ENCODE measurements around the gene DAB2IP.

The DAB2IP gene

DNA sequence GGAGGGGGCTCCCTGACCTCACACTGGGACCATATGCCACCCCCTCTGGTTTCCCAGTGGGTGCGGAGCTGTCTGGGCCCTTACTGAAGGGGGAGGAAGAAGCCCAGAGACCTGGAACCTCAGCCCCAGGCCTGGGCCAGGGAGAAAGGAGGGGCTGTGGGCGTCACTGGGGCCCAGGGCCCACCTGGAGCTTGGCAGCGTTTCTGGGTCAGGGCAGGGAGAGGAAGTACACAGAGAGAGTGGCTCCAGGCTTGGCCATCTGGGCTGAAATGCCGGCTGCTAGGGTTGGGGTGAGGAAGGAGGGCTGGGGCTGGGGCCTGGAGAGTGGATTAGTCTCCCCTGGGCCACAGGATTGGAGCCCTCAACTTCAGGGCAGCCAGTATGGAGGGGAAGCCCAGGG lies 6.4 kb upstream of the DAB2IP start:
- DNase-seq: no peak

DNA sequence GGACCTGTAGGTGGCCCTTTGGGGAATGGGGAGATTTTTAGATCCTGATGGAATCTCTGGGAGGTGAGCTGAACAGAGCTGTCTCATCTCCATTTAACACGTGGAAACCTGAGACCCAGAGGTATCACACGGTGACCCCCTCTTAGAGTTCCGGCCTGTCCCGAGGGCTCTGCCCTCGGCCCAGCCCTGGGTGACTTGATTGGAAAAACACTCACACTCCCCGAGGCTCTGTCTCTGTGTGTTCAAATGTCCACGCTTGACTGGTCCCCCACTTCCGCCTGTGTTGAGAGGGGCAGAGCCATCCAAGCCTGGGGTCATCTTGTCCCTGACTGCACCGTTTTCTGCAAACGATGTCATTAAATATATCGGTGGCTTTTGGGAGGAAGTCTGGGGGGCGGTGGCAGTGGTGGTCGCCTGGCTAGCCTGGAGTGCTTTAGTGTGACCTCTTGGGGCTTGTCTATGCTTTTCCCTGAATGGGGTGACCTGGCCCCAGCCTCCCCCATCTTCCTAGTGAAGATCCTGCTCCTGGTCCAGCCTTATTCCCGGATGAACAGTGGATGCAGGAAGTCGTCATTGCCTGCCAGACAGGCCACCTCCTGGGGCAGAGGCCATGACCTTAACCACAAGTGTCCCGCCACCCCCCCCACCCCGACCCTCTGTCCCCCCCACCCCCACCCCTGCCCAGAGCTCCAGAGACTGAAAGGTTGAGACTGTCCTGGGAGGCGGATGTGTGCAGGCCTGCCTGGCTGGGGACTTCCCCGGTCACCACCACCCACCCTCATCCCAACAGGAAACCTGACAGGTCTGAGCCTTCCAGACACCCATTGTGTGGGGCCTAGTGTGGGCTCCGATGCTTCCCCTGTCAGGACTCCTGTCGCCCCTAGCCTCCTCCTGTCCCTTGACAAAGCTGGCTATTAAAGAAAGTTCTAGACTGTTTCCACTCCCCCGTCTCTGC lies 5.3 kb upstream of the DAB2IP start:
- no peak for DNase-seq

DNA sequence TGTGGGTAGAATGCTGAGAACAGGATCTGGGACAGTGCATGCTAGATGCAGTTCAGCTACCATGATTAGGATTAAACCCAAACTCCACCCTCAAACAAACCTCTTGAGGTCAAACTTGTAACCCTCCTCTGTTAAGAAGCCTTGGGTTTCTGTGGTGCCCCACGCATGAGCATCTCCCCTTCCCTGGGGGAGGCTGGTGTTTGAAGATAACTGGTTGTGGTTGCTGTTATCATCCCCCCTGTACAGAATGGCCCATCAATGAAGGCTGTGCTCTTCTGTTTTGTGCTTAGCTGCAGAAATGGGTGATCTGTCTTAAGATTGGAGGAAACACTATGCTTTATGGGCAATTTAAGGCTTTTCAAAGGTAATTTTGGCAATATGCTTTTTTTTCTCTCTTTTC lies 4.4 kb upstream of the DAB2IP start:
- DNase-seq: no peak

DNA sequence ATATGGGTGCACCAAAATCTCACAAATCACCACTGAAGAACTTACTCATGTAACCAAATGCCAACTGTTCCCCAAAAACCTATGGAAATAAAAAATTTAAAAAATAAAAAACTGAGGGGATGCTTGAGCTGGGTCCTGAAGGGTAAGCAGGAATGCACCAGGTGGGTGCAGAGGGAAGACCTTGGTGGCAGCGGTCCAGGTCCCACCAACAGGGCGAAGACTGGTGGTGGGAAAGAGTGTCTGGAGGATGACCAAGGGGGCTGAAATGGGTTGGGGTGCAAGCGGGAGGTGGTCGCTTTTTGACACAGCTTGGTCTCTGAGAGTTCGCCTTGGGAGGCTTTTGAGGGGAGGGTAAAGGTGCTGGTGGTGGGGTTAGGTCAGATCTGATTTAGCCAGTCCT lies 3.3 kb upstream of the DAB2IP start:
- DNase-seq: no peak

DNA sequence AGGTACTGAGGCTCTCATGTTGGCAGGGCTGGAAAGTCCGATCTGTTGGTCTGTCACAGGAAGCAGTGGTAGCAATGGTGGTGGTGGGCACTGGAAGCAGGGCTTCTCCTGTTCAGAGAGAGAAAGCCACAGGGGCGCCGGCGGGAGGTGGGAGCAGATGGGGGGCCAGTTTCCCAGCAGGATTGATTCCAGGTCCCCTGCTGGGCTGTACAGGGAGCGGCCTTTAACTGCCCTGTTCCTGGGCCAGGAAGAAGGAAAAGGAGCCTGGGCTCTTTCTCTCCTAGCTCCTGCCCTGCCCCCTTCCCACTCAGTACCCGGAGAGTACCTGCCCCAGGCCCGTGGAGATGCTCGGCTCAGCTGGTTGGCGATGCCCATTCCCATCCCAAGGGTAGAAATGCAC lies 2.6 kb upstream of the DAB2IP start:
- DNase-seq: no peak

DNA sequence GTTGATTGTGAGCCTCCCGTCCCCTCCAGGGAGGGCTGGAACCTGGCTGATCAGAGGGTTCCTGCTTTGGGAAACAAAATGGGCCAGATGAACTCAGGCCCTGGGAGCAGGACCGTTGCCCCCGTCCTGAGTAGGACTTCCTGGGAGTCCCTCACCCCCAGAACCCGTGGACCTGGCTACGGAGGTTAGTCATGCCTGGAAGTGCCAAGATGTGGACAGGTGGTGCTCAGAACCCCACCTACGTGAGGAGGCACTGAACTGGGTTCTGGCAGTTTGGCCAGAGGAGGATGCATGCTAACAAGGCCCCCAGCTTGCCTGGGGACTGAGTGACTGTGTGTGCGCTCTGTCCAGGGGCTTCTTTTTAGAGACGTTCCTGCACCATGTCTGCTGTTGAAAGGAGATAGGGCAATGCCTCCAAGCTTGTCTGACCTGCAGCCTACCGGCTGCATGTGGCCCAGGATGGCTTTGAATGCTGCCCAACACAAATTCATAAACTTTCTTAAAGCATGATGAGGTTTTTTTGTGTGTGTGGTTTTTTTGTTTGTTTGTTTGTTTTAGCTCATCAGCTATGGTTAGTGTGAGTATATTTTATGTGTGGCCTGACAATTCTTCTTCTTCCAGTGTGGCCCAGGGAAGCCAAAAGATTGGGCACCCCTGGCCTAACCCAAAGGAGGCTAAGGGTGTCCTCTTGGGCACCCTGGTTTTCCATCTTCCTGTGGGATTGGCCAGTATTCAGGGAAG lies 1.8 kb upstream of the DAB2IP start:
- no peak for DNase-seq

DNA sequence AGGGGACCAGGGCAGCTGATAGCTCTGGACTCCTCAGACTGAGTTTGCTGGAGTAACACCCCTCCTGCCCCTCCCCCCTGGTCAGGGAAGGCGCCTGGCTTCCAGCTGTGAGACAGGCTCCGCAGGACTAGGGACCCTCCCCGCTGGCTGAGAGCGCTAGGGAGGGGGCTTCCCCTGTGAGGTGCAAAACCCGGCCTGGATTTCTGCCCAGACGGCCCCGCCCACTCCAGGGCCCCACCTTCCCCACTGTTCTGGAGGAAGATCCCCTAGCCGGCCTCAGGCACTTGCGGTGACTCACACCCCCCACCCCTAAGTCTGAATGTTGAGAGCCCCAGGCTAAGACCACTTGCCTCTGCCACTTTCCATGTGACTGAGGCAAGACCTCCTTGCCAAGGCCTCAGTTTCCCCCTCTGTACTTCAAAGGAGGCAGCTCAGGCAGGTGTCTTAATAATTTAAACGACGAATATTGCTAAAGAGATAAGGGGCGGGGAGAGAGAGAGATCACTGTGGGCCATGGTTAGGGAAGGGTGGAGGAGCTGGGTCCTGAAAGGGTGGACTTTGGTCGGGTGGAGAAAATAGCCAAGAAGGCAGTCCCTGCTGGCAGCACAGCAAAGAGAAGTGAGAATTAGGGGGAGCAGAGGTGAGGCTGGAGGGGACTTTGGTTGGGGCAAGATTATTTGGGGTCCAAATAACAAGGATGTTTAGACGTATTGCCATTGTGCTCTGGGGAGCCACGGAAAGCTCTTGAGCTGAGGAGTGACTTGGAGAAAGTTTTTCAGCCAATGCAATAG lies 1.0 kb upstream of the DAB2IP start:
- DNase-seq: peak; percentile 32

DNA sequence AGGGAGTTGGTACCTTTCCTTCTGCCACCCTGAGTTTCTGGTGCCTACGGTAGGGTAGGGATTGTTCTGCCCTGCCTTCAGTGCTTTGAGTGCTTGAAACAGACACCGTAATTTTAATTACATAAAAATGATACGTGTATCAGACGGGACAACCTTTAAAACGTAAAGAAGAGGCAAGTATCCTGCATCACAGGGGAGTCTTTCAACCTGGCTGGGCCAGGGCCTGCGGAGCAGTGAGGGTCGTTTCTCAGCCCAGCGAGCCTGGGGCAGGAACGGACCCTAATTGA lies 483 bp upstream of the DAB2IP start:
- DNase-seq: no peak

DNA sequence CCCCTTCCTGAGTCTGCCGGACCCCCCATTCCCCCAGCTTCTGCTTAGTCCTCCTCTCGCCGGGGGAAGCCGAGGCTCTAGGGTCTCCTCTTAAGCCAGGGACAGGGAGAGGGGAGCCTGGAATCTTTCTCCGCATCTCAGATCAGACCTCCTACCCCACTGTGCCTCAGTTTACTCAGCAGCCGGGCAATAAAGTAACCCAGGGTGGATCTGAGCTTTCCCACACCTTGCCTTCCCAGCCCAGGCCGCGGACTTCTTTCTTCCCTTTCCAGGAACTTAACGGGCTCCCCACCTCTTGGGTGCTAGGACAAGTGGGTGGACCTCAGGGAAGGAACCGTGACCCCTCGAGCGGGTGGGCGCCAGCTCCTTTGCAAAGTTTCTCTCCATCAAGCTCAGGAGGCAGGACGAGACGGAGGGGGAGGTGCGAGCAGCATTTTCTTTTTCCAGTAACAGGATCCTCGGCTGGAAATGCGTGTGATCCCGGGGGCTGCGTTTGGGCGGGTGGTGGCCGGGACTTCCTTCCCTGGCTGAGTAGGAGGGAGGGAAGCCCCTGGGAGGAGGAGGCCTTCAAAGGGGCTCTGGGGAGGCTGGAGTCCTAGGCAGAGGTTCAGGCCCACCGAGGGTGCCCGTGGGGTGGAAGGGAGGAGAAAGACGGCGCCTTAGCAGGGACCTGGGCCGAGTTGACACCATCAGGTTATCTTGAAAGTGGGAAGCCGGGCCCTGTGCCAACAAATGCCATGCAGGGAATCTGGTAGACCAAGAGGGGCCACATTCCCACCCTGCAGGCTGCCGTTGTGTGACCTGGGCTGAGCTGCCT lies 795 bp downstream of the DAB2IP start:
- DNase-seq: no peak

DNA sequence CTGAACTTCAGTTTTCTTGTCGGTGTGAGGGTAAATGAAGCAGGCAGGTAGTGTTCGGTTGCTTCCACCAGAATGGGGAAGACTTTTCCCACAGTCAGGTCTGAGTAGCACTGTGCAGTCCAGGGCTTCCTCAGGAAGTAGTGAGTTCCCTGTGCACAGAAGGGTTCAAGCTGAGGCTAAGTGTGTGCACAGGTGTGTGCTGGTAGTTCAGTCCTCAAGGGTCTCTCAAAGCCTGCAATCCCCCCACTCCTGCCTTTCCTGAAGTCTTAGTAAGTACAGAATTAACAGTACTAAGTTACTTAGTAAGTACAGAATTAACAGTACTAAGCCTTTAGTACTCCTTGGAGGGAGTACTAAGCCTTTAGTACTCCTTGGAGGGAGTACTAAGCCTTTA lies 1.4 kb downstream of the DAB2IP start:
- DNase-seq: no peak

DNA sequence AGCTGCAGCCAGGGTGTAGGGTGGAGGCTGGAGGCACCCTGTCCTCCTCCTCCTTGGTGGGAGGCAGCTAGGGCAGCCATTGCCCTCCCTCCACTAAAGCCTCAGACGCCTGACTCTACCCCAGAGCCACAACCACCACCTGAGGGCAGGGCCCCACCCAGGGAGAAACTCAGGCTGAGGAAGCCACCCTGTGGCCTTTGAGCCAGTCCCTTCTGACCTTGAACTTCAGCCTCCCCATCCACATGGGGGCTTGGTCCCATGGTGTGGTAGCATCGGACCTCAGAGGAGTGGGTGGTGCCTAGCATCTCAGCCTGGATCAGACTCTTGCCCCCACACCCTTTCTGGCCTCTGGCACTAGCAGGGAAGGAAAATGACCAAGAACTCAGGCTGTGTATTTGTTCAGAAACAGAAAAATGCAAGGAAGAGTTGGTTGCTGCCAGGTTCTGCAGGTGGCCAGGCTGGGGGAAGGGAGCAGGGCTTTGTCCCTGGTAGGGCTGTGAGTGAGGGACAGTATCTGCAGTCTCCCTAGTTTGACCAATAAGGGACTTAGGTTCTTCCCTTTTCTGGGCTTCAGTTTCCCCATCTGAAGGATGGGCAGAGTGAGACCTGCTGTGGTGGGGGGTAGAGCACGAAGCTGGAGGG lies 3.2 kb downstream of the DAB2IP start:
- no peak for DNase-seq

DNA sequence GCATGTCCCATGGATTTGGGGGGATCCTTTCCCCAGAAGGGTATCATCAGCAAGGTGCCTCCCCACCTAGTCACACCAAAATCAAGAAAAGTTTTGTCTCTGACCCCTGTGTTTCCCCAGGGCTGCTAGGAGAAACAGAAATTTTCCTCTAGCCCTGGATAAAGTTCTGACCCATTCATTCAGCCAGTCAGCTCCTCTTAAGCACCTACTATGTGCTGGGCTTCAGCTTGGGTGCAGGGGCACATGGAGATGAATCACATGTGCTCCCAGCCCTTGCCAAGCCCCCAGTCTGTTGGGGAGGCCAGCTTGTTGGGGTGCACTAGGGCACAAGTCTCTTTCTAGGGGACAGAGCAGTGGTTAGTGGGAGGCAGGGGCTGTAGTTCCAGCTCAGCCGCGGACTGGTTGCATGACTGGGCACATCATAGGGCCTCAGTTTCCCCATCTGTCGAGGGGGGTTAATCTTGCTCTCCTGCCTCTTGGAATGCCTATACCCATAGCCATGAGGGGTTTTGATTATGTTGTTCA lies 3.9 kb downstream of the DAB2IP start:
- DNase-seq: no peak

DNA sequence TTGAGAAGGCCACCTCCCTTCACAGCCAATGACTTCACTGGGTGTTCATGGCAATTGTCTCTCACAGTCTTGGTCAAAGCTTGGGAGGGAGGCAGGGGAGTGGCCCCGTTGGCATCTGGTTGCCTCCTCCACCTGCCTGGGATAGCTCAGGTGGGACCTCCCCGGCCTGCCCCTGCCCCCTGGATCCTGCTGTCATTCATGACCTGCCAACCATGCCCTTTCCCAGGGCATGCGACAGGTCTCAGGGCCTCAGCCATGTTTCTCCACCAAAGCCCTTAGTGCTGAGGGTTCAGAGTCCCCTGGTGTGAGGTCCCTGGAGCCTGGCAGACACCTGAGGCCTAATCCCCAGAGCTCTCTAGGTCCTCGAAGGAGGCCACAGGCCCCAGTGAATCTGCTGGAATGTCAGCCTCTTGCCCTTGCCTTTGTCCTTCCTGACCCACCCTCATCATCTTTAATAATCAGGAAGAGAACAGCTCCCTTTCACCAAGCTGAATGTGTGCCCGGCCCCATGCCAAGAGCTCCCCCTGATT lies 5.6 kb downstream of the DAB2IP start:
- no peak for DNase-seq

DNA sequence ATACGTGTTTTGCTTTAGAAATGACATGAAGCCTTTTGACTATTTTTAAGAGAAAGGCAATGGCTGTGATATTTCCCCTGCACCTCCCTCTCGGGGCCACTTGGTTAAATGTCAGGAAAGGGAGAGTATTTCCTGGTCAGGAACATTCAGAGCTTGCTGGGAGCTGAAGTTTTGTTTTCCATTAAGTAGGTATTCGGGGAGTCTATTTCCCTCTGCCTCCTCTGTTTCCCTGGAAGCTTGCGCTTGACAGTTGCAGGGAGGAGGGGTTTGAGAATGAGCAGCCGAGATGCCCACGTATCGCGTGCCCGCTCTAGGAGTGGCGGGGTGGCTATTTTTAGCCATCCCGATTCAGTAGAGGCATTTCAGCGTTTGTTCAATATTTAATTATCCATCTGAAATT lies 6.7 kb downstream of the DAB2IP start:
- no peak for DNase-seq

DNA sequence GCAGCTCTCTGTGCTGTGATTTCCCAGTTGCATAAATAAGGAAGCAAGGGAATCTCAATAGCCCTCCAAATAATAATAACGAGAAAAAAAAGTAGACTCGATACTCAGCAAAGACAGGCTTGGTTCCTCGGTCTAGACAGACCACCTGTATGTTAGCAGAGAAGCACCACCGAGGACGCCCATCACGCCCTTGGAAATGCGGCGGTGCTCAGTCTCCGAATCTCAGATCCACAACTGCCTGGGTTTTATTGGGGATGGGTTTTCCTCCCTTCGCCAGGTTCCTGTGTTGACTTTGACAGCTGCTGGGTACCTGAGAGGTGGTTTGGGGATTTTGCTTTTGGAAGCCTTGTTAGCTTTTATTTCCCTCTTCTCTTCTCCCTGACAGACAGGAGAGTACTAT lies 7.2 kb downstream of the DAB2IP start:
- no peak for DNase-seq

DNA sequence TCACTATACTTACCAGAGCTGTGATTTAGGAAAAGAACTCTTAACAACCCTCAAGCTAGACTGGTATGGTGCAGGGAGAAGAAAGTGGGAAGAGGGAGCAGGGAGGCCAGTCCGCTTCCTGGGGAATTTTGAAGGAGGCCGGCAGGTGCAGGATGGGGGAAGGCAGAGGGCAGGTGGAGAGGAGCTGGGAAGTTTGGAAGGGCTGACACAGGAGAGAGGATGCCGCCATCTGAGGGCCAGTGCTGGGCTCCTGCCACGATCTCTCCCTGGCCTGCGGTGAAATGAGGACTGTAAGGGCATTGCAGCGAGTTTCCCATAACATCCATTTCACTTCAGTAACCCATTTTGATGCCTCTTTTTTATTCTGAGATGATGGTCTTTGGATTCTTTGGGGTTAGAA lies 8.9 kb downstream of the DAB2IP start:
- no peak for DNase-seq

DNA sequence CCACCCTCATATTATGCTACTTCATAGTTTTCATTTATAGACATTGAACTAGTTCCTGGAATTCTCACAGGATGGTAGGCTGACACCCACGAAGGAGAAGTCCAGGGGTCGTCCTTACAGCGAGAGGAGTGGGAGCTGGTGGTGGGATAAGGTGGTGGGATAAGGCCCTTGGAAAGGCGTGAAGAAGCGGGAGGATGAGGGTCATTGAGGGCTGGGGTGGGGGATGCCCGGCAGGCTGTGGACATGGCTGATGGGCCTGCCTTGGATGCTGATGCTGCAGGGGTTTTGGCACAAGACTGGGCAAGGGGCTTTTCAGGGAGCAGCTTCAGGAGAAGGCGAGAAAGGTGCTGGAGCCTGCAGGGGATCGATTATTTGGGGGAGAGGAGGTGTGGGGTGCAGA lies 9.4 kb downstream of the DAB2IP start:
- no peak for DNase-seq

DNA sequence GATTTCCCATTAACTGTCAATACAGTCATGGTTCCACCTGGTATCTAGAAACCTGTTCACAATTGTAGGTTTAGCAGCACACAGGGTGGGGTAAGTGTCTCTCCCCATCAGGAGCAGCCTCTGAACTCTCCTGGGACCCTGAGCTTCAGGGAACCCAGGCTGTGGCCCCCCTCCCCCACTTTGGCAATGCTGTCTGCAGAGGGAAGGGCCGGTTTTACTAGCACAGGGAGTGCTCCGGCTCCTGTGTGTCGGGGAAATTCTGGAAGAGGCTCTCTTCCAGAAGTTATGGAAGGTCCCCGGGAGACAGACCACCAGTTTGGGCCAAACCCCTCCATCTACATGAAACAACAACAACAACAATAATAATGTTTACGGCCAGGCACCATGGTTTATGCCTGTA lies 9.9 kb downstream of the DAB2IP start:
- DNase-seq: no peak

DNA sequence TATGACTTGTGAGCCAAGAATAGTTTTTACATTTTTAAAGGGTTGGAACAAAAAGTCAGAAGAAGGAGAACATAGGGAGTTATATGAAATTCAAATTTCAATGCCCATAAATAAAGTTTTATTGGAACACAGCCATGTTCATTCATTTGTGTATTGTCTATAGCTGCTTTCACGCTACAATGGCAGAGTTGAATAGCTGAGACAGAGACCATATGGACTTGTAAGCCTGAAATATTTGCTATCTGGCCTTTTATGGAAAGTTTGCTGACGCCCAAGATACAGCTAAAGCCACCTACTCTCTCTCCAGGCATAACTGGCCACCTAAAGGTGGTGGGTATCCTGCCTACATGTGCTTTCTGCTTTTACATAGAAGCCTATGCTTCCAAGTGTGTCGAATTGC lies 10.9 kb downstream of the DAB2IP start:
- no peak for DNase-seq

DNA sequence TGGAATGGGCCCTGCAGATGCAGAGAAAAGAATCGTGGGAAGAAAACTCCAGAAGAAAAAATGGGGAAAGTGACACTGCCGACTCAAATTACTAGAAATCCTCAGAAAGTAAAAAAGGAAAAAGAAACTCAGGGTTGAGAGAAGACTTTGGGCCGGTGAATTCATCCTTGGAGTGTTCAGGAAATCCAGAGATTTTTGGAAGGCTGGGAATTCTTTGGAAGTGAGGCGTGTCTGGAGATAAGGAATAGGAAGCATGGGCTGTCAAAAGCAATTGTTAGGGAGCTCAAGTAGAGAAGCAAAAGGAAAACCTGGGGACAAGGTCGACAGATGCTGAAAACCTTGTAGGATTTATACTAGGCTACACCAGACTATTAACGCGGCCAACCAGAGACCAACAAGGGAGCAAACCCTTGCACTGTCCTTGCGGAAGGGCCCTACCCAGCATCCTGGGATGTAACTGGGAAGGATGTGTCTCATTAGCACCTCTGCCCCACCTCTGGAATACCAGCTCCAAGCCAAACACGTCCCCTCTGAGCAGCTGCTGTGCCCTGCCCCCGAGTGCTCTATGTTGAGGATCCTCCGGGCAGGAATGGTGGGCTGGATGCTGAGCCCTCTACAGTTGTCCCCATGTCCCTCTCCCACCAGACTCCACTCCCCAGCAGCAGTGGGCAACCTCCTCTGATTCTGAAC lies 11.6 kb downstream of the DAB2IP start:
- no peak for DNase-seq

DNA sequence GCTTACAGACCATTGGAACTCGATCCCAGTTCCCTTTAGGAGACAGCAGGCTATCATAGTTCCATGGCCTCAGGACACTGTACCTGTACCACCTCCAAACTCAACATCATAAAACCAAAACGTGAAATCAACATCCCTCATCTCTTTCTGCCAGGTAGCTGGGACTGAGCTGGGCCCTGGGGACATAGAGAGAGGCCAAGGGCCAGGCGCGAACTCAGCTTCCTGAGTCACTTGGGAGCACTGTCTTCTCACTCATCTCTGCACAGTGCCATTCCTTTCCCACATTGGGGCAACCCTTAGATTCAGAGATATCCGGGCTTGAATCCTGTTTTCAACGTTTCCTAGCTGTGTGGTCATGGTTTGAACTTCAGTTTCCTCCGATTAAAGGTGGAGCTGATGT lies 12.2 kb downstream of the DAB2IP start:
- no peak for DNase-seq

All from NCI-H146 (cell line).